HEK293 (cell line): ENCODE data around the gene TFDP1.
A peak's percentile ranks its signal among the peaks of the same experiment; 100 is the strongest.

ENCODE experiments used
- CTCF ChIA-PET: fragments of 350-600 bp; formaldehyde crosslinking; extraction: SDS; loops from one replicate; lab custom pipeline; 2021; ENCODE audit warnings: antibody characterized with exemption; lab: Yijun Ruan, JAX
- POLR2A ChIA-PET: fragments of 300-600 bp; formaldehyde crosslinking; extraction: SDS; loops from one replicate; lab custom pipeline; 2020; ENCODE audit warnings: antibody characterized with exemption, inconsistent platforms; lab: Yijun Ruan, JAX
- H3K27ac ChIP-seq: fragments of 200-500 bp; sonication (Bioruptor generic); 2 replicates; pipeline ENCODE4 v1.5.1; 2014; ENCODE audit warnings: low read depth, low read length, control low read depth, inconsistent platforms; ENCODE audit errors: extremely low read depth
- H3K36me3 ChIP-seq, 2 experiments: fragments of 200-500 bp in 1 of 2; sonication (Bioruptor generic) in 1 of 2; 1 replicate in 1 of 2; 2 replicates in 1 of 2; pipeline ENCODE4 v1.5.1; 2014 to 2017; ENCODE audit warnings: inconsistent platforms in 2 of 2, low read length in 2 of 2; ENCODE audit not compliant: control insufficient read depth in 2 of 2, insufficient read depth in 1 of 2
- H3K4me1 ChIP-seq: fragments of 200-500 bp; sonication (Bioruptor generic); 2 replicates; pipeline ENCODE4 v1.5.1; 2014; ENCODE audit warnings: mild to moderate bottlenecking, low read length, inconsistent platforms; ENCODE audit not compliant: control insufficient read depth, insufficient read depth
- H3K4me3 ChIP-seq: 2 replicates; pipeline ENCODE4 v1.5.1; 2011; ENCODE audit warnings: low read depth, mild to moderate bottlenecking, control low read depth, low read length, moderate library complexity
- H3K9me3 ChIP-seq: fragments of 200-500 bp; sonication (Bioruptor generic); 2 replicates; pipeline ENCODE4 v1.5.1; 2014; ENCODE audit warnings: low read depth, low read length, inconsistent platforms; ENCODE audit not compliant: control insufficient read depth, insufficient read depth
- EGR2 ChIP-seq: fragments of 450-650 bp; formaldehyde crosslinking; IDR thresholded peaks from 2 replicates; pipeline ENCODE4 v1.5.1; 2016; ENCODE audit warnings: low read depth, missing biosample characterization, missing genetic modification characterization
- MEIS1 ChIP-seq: sonication (generic); formaldehyde crosslinking; IDR thresholded peaks from 2 replicates; pipeline ENCODE4 v1.8.1; 2022; ENCODE audit warnings: missing genetic modification reagents, mild to moderate bottlenecking, borderline replicate concordance
- ZBTB1 ChIP-seq: fragments of 450-650 bp; formaldehyde crosslinking; IDR thresholded peaks from 2 replicates; pipeline ENCODE4 v1.5.1; 2016; ENCODE audit warnings: missing biosample characterization, missing genetic modification characterization
- ZEB2 ChIP-seq: fragments of 450-650 bp; formaldehyde crosslinking; IDR thresholded peaks from 2 replicates; pipeline ENCODE4 v1.5.1; 2016; ENCODE audit warnings: missing biosample characterization, missing genetic modification characterization
- ZNF114 ChIP-seq: fragments of 450-650 bp; formaldehyde crosslinking; IDR thresholded peaks from 2 replicates; pipeline ENCODE4 v1.5.0; 2017; ENCODE audit warnings: missing biosample characterization, missing genetic modification characterization
- ZNF660 ChIP-seq: fragments of 450-650 bp; IDR thresholded peaks from 2 replicates; pipeline ENCODE4 v1.5.1; 2018; ENCODE audit warnings: missing biosample characterization, mild to moderate bottlenecking, missing genetic modification characterization
- ZNF76 ChIP-seq: fragments of 450-650 bp; formaldehyde crosslinking; IDR thresholded peaks from 2 replicates; pipeline ENCODE4; 2016; ENCODE audit warnings: low read depth, missing biosample characterization, missing genetic modification characterization, borderline replicate concordance
- TF ChIP-seq, protein P1 (sequence below): fragments of 450-650 bp; formaldehyde crosslinking; IDR thresholded peaks from 2 replicates; pipeline ENCODE4 v1.5.1; 2016; ENCODE audit warnings: missing biosample characterization, missing genetic modification characterization
- TF ChIP-seq, protein P2 (sequence below): fragments of 450-650 bp; formaldehyde crosslinking; IDR thresholded peaks from 2 replicates; pipeline ENCODE4 v1.5.1; 2016; ENCODE audit warnings: missing biosample characterization, missing genetic modification characterization, borderline replicate concordance
- TF ChIP-seq, protein P3 (sequence below): fragments of 450-650 bp; formaldehyde crosslinking; IDR thresholded peaks from 2 replicates; pipeline ENCODE4 v1.5.1; 2017; ENCODE audit warnings: missing biosample characterization, mild to moderate bottlenecking, missing genetic modification characterization, moderate library complexity

The TFDP1 gene

DNA sequence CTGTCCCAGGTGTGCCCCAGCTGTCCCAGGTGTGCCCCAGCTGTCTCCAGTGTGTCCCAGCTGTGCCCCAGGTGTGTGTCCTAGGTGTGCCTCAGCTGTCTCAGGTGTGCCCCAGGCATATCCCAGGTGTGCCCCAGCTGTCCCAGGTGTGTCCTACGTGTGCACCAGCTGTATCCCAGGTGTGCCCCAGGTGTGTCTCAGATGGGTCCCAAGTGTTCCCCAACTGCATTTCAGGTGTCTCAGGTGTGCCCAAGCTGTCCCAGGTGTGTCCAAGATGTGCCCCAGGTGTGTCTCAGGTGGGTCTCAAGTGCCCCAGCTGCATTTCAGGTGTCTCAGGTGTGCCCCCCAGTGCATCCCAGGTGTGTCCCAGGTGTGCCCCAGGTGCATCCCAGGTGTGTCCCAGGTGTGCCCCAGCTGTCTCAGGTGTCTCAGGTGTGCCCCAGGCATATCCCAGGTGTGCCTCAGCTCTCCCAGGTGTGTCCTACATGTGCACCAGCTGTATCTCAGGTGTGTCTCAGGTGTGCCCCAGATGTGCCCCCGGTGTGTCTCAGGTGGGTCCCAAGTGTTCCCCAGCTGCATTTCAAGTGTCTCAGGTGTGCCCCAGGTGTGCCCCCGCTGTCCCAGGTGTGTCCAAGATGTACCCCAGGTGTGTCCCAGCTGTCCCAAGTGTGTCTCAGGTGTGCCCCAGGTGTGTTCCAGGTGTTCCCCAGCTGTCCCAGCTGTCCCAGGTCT is 81.2 kb downstream of the TFDP1 start:
- Histone ChIP-seq H3K9me3 (no peaks in the 10 kb centered on the region), H3K4me1 (no peaks in the 10 kb centered on the region), H3K36me3 (no peaks in the 10 kb centered on the region), H3K4me3 (no peak overlapping the region), H3K27ac (no peak overlapping the region)
- POLR2A ChIA-PET = interaction anchor here (0.7 kb wide), 1 partner anchor 223 kb away, joined by 4 read pairs; no protein-coding TSS in a partner anchor
- CTCF ChIA-PET = interaction anchor here (0.5 to 1.2 kb wide), 2 partner anchors 59 to 563 kb away, joined by 3 to 4 read pairs; no protein-coding TSS in a partner anchor
- TF ChIP-seq ZBTB1 (tag by site-specific recombination) (no peak), ZNF114 (no peak), ZNF660 (tag by site-specific recombination) (no peak), MEIS1 (no peak), ZEB2 (tag by site-specific recombination) (peak; percentile 100)
- TF ChIP-seq, protein P1, sequence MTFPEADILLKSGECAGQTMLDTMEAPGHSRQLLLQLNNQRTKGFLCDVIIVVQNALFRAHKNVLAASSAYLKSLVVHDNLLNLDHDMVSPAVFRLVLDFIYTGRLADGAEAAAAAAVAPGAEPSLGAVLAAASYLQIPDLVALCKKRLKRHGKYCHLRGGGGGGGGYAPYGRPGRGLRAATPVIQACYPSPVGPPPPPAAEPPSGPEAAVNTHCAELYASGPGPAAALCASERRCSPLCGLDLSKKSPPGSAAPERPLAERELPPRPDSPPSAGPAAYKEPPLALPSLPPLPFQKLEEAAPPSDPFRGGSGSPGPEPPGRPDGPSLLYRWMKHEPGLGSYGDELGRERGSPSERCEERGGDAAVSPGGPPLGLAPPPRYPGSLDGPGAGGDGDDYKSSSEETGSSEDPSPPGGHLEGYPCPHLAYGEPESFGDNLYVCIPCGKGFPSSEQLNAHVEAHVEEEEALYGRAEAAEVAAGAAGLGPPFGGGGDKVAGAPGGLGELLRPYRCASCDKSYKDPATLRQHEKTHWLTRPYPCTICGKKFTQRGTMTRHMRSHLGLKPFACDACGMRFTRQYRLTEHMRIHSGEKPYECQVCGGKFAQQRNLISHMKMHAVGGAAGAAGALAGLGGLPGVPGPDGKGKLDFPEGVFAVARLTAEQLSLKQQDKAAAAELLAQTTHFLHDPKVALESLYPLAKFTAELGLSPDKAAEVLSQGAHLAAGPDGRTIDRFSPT (tag by site-specific recombination) = no peak
- TF ChIP-seq, protein P2, sequence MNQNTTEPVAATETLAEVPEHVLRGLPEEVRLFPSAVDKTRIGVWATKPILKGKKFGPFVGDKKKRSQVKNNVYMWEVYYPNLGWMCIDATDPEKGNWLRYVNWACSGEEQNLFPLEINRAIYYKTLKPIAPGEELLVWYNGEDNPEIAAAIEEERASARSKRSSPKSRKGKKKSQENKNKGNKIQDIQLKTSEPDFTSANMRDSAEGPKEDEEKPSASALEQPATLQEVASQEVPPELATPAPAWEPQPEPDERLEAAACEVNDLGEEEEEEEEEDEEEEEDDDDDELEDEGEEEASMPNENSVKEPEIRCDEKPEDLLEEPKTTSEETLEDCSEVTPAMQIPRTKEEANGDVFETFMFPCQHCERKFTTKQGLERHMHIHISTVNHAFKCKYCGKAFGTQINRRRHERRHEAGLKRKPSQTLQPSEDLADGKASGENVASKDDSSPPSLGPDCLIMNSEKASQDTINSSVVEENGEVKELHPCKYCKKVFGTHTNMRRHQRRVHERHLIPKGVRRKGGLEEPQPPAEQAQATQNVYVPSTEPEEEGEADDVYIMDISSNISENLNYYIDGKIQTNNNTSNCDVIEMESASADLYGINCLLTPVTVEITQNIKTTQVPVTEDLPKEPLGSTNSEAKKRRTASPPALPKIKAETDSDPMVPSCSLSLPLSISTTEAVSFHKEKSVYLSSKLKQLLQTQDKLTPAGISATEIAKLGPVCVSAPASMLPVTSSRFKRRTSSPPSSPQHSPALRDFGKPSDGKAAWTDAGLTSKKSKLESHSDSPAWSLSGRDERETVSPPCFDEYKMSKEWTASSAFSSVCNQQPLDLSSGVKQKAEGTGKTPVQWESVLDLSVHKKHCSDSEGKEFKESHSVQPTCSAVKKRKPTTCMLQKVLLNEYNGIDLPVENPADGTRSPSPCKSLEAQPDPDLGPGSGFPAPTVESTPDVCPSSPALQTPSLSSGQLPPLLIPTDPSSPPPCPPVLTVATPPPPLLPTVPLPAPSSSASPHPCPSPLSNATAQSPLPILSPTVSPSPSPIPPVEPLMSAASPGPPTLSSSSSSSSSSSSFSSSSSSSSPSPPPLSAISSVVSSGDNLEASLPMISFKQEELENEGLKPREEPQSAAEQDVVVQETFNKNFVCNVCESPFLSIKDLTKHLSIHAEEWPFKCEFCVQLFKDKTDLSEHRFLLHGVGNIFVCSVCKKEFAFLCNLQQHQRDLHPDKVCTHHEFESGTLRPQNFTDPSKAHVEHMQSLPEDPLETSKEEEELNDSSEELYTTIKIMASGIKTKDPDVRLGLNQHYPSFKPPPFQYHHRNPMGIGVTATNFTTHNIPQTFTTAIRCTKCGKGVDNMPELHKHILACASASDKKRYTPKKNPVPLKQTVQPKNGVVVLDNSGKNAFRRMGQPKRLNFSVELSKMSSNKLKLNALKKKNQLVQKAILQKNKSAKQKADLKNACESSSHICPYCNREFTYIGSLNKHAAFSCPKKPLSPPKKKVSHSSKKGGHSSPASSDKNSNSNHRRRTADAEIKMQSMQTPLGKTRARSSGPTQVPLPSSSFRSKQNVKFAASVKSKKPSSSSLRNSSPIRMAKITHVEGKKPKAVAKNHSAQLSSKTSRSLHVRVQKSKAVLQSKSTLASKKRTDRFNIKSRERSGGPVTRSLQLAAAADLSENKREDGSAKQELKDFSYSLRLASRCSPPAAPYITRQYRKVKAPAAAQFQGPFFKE = no peak

DNA sequence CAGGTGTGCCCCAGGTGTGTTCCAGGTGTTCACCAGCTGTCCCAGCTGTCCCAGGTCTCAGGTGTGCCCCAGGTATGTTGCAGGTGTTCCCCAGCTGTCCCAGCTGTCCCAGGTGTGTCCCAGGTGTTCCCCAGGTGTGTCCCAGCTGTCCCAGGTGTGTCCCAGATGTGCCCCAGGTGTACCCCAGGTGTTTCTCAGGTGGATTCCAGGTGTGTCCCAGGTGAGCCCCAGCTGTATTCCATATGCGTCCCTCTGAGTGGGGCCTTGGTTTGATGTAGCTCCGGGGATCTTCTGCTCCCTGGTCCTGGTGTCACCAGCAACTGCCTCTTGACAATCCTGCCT is 81.7 kb downstream of the TFDP1 start:
- ChIA-PET CTCF (interaction anchor here (0.6 to 1.2 kb wide), 2 partner anchors 58 to 207 kb away, joined by 3 to 4 read pairs; no protein-coding TSS in a partner anchor), POLR2A (interaction anchor here (0.7 kb wide), 1 partner anchor 223 kb away, joined by 4 read pairs; no protein-coding TSS in a partner anchor)
- no peak overlapping the region for H3K27ac ChIP-seq
- no peak overlapping the region for H3K4me3 ChIP-seq
- no peak for TF ChIP-seq ZNF76 (tag by site-specific recombination)
- TF ChIP-seq, protein P3, sequence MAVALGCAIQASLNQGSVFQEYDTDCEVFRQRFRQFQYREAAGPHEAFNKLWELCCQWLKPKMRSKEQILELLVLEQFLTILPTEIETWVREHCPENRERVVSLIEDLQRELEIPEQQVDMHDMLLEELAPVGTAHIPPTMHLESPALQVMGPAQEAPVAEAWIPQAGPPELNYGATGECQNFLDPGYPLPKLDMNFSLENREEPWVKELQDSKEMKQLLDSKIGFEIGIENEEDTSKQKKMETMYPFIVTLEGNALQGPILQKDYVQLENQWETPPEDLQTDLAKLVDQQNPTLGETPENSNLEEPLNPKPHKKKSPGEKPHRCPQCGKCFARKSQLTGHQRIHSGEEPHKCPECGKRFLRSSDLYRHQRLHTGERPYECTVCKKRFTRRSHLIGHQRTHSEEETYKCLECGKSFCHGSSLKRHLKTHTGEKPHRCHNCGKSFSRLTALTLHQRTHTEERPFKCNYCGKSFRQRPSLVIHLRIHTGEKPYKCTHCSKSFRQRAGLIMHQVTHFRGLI = no peak
- TF ChIP-seq ZEB2 (tag by site-specific recombination) = peak; percentile 99
- no peak for TF ChIP-seq EGR2
- no peaks in the 10 kb centered on the region for H3K4me1 ChIP-seq
- no peaks in the 10 kb centered on the region for H3K36me3 ChIP-seq
- H3K9me3 ChIP-seq = no peaks in the 10 kb centered on the region
